Mucosa of descending colon (tissue), 3 donors: ENCODE results near the gene ZBTB3. TPM values are rescaled to one million over a fixed set of nuclear protein-coding genes. Genes with fewer than 3 reads are reported as not detected.

Experiments used
- ATAC-seq: fragments of 200-7000 bp; cut with Tn5 transposase; one replicate; pipeline ENCODE4 v1.9.1; 2020; ENCODE audit warnings: mild to moderate bottlenecking, moderate library complexity
- DNase-seq, 3 donors: peaks; one replicate each; pipeline ENCODE4 v3.0.0-alpha.2; 2020
- H3K36me3 ChIP-seq: fragments of 200-600 bp; one replicate; pipeline ENCODE4 v1.8.0; 2021; ENCODE audit warnings: low read depth, mild to moderate bottlenecking
- H3K4me1 ChIP-seq: fragments of 200-600 bp; one replicate; pipeline ENCODE4 v1.8.0; 2021; ENCODE audit warnings: low read depth, mild to moderate bottlenecking
- H3K4me3 ChIP-seq: fragments of 200-600 bp; one replicate; pipeline ENCODE4 v1.8.0; 2021; ENCODE audit warnings: mild to moderate bottlenecking
- H3K9me3 ChIP-seq: fragments of 200-600 bp; one replicate; pipeline ENCODE4 v1.8.0; 2021; ENCODE audit warnings: mild to moderate bottlenecking
- CTCF ChIP-seq: fragments of 200-600 bp; IDR thresholded peaks from one replicate; pipeline ENCODE4 v1.8.0; 2022; ENCODE audit warnings: antibody characterized with exemption, mild to moderate bottlenecking
- intact Hi-C, 2 donors: fragments of 100-400 bp; cut with DNase I in 1 of 2; cut with micrococcal nuclease in 1 of 2; formaldehyde crosslinking; loops; one replicate each; pipeline versions ENCODE4 v1.11.0 to v1.11.1; 2022; cut with DNase I, micrococcal nuclease
- long read RNA-seq, 2 donors: library from polyadenylated mRNA; unstranded; transcript quantifications; one replicate each; pipeline ENCODE4 v2.0.0, GENCODE V29; 2019 to 2021
- total RNA-seq, 3 donors: library from RNA; stranded (reverse); fragmentation: NEBNext Ultra II Directional in 2 of 3; extraction: Animal tissue kit (Norgen Biotek cat#: 25700) in 2 of 3; gene quantifications; one replicate each; pipeline versions ENCODE4 v1.2.1 to v1.2.4, GENCODE V29; 2021 to 2023
- donor health status: DM: no; HTN: no; CAD: no; lungs with moderate emphysema.
- donor health status: DM: no; HTN: no; CAD: no.
- donor health status: DM: no; HTN: yes; CAD: no.

The ZBTB3 gene
- 10 to 100 TPM; 10.9 to 15.6 (median 13.0) TPM for total RNA-seq
- long read RNA-seq, donor 1, partial matches to known transcripts, result 0 of 5 reads
- long read RNA-seq, donor 1, other reads (novel, unspliced or antisense), result 3 of 5 reads
- long read RNA-seq, donor 2, partial matches to known transcripts, result 1 of 3 reads
- long read RNA-seq, donor 2, other reads (novel, unspliced or antisense), result 1 of 3 reads

- no peaks in the 10 kb centered on the region for H3K9me3 ChIP-seq
- intact Hi-C loops, result no loop called here
- peak within 1 kb of the TSS; percentile 16 for H3K4me3 ChIP-seq
- TF ChIP-seq CTCF, result no peak
- peaks cover 13% of the 10 kb centered on the region for H3K4me1 ChIP-seq
- DNase-seq (peak; percentile 97 to 98 (median 97)), ATAC-seq (peak; percentile 96)
- no peaks in the 10 kb centered on the region for H3K36me3 ChIP-seq
Measured at GRCh38 chr11:62753736-62754603, at the start of gene ZBTB3. Gene ZBTB3 (minus strand): TSS chr11:62754160. CDS start chr11:62753664, 496 bp downstream.

- intact Hi-C loops, result no loop called here
Measured at GRCh38 chr11:62801071-62801470, 47.1 kb upstream of the ZBTB3 start.

GRCh38 chr11:62799486-62799885 lies 45.5 kb upstream of the ZBTB3 start:
- TF ChIP-seq CTCF, result no peak

More at GRCh38 chr11:62801071-62801470, 47.1 kb upstream of the ZBTB3 start:
- Histone ChIP-seq H3K4me3 (no peak overlapping the region), H3K36me3 (no peaks in the 10 kb centered on the region), H3K9me3 (no peaks in the 10 kb centered on the region), H3K4me1 (peaks cover 14% of the 10 kb centered on the region)
- ATAC-seq, result no peak
- TF ChIP-seq CTCF, result no peak
- no peak for DNase-seq

DNA sequence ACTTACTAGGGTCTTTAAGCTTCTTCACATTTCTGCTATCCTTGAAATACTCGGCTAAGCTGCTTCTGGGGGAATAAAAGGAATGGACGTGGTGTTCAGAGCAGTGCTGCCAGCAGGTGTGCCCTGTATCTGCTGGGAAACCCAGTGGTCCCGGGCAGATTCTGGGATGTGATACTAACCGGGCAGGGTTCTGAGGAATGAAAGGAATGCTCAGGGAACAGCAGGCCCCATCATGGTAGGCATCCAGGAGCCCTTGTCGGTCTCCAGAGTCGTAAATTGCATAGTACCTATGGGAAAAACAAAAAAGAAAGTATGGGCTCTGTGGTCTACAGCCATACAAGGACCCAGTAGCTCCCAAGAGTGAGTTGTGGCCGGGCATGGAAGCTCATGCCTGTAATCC lies 42.3 kb upstream of the ZBTB3 start:
- Histone ChIP-seq H3K4me1 (peaks cover 6% of the 10 kb centered on the region), H3K36me3 (peaks cover 3% of the 10 kb centered on the region), H3K4me3 (no peak overlapping the region), H3K9me3 (no peaks in the 10 kb centered on the region)
- ATAC-seq (no peak), DNase-seq (peak in 1 of 3 donors; percentile 6)
- intact Hi-C loops, result no loop called here
- no peak for TF ChIP-seq CTCF

More at GRCh38 chr11:62799486-62799885, 45.5 kb upstream of the ZBTB3 start:
- no peaks in the 10 kb centered on the region for H3K36me3 ChIP-seq
- peak in 1 of 3 donors; percentile 27 for DNase-seq
- no peak overlapping the region for H3K4me3 ChIP-seq
- H3K9me3 ChIP-seq, result no peaks in the 10 kb centered on the region
- ATAC-seq, result no peak
- peaks cover 10% of the 10 kb centered on the region for H3K4me1 ChIP-seq
- intact Hi-C loops, result no loop called here

DNA sequence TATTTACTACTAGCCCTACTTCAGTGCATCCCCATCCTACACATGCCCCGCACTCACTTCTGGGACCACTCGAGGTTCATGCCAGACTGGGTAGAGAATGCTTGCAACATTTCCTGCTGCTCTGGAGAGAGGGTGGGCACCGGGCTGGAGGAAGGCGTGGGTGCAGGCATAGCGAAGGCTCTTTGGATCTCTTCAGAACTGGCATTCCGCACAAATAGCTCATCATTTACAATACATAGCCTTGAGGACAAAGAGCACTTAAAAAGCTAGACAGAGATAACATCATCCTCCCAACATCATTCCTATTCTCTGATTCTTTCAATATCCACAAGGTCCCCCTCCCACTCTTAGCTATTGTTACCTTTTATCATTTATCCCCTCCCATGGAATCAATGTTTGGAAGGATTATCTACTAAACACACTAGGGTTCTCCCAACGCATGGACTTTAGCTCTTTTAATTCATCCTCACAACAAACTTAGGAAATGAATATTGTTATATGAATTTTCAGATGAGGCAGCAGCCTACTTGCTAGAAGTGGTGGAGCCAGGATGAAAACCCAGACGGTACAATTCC lies 40.3 kb upstream of the ZBTB3 start:
- DNase-seq, result peak in 1 of 3 donors; percentile 24

More for the DNA sequence above, 40.3 kb upstream of the ZBTB3 start:
- no peak for TF ChIP-seq CTCF
- intact Hi-C loops, result loop anchor here in 1 of 2 donors (5.0 kb wide), 1 partner anchor 68 kb away; no protein-coding TSS in a partner anchor
- Histone ChIP-seq H3K4me1 (peaks cover 15% of the 10 kb centered on the region), H3K4me3 (no peak overlapping the region), H3K9me3 (no peaks in the 10 kb centered on the region), H3K36me3 (peaks cover 3% of the 10 kb centered on the region)
- ATAC-seq, result no peak
